ENCODE results near the gene GTF2A1L. TPM values are rescaled to one million over a fixed set of nuclear protein-coding genes. Genes with fewer than 3 reads are reported as not detected.
"Not testable (repeated sequence)": the region's sequence is repeated elsewhere in the genome, so short reads cannot be mapped to it uniquely, and the experiment has no call there.

Gene GTF2A1L
- total and polyA plus RNA-seq, 4 donors, result 0.02 to 0.67 TPM; not detected in 2

GRCh38 chr2:48699348-48699930 is 81.8 kb downstream of the GTF2A1L start:
- WGBS, result 65% methylated on average over 2 of the region's 2 CpGs
- Histone ChIP-seq H3K27ac (ENCODE audit: low read depth in 1 of 2, low read length in 2 of 2) (no peak overlapping the region), H3K4me1 (ENCODE audit: control insufficient read depth in 4 of 4, insufficient read depth in 4 of 4, low read length in 3 of 4) (no peaks in the 10 kb centered on the region), H3K9ac (ENCODE audit: low read depth in 1 of 2, low read length in 2 of 2) (no peak overlapping the region), H3K36me3 (ENCODE audit: control insufficient read depth in 4 of 4, insufficient read depth in 3 of 4, low read depth in 1 of 4, low read length in 3 of 4) (no peaks in the 10 kb centered on the region), H3K9me3 (ENCODE audit: control insufficient read depth in 4 of 4, low read length in 3 of 4) (no peaks in the 10 kb centered on the region), H3K4me3 (ENCODE audit: low read depth in 1 of 3, low read length in 3 of 3) (no peak overlapping the region), H3K27me3 (ENCODE audit: control insufficient read depth in 4 of 4, insufficient read depth in 4 of 4, low read length in 3 of 4) (no peaks in the 10 kb centered on the region)
- DNase-seq (ENCODE audit: low spot score), result no peak
- TF ChIP-seq CTCF (IDR thresholded peaks at IDR 0.05; ENCODE audit: low read depth, low read length, missing input control) (no peak), TAF1 (conservative IDR thresholded peaks at IDR 0.05) (no peak), HNF4A (conservative IDR thresholded peaks at IDR 0.05) (no peak), GABPA (IDR thresholded peaks at IDR 0.05 in 1 of 2, conservative IDR thresholded peaks at IDR 0.05 in 1 of 2) (no peak), ATF3 (IDR thresholded peaks at IDR 0.05) (no peak), HNF4G (IDR thresholded peaks at IDR 0.05) (no peak), FOXA2 (IDR thresholded peaks at IDR 0.05) (no peak), JUND (IDR thresholded peaks at IDR 0.05) (no peak), YY1 (IDR thresholded peaks at IDR 0.05) (no peak), MAX (IDR thresholded peaks at IDR 0.05) (no peak), RAD21 (IDR thresholded peaks at IDR 0.05) (no peak), SP1 (IDR thresholded peaks at IDR 0.05) (no peak), FOXA1 (IDR thresholded peaks at IDR 0.05) (no peak), REST (IDR thresholded peaks at IDR 0.05) (no peak), NR2F2 (IDR thresholded peaks at IDR 0.05) (no peak), ZBTB33 (IDR thresholded peaks at IDR 0.05) (no peak), EGR1 (IDR thresholded peaks at IDR 0.05; ENCODE audit: low read depth in 2 of 2) (no peak), RXRA (IDR thresholded peaks at IDR 0.05) (no peak)

GRCh38 chr2:48703621-48704020 is 86.0 kb downstream of the GTF2A1L start:
- not testable (repeated sequence) for DNase-seq (ENCODE audit: low spot score); H3K36me3 ChIP-seq (ENCODE audit: control insufficient read depth in 4 of 4, insufficient read depth in 3 of 4, low read depth in 1 of 4, low read length in 3 of 4); H3K9ac ChIP-seq (ENCODE audit: low read depth in 1 of 2, low read length in 2 of 2); H3K4me1 ChIP-seq (ENCODE audit: control insufficient read depth in 4 of 4, insufficient read depth in 4 of 4, low read length in 3 of 4); H3K27ac ChIP-seq (ENCODE audit: low read depth in 1 of 2, low read length in 2 of 2); H3K4me3 ChIP-seq (ENCODE audit: low read depth in 1 of 3, low read length in 3 of 3); H3K27me3 ChIP-seq (ENCODE audit: control insufficient read depth in 4 of 4, insufficient read depth in 4 of 4, low read length in 3 of 4); H3K9me3 ChIP-seq (ENCODE audit: control insufficient read depth in 4 of 4, low read length in 3 of 4)
- WGBS, result 81% methylated on average over 6 of the region's 6 CpGs
